Measurements from ENCODE around the gene TMC7.

The TMC7 gene

DNA sequence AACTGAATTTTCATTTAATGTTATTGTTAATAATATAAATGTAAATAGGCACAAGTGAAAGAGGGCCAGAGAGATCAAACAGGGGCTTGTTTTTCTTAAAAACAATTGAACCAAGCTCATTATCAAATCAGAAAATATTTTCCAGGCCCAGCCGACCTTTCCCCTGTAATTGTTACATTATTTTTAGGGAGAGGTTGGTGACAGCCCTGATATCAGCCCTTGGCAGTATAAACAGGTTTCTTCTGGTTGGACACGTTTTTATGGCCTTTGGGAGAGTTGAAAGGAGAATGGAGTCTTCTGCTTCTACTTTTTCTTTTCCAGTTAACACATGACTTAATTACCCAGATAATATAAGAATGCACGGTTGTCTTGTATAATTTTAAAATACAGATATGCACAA, 43.7 kb downstream of the TMC7 start:
- DNase-seq (ENCODE audit: low read depth in 1 of 2, low spot score in 1 of 2) = no peak

DNA sequence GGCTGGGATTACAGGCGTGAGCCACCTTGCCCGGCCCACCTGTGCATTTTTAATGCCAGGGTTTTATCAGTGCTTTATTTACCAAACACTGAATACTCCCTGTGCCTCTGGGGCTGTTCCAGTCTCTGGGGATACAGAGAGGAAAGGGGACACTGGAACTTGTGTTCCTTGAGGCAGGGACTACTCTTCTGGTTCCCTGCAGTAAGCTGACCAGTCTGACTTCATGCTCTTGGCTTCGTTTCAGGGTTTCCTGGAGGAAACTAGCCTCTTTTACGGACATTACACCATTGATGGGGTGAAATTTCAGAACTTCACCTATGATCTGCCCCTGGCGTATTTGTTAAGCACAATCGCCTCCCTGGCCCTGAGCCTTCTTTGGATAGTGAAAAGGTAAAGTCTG, 46.2 kb downstream of the TMC7 start:
- no peak for DNase-seq (ENCODE audit: low read depth in 1 of 2, low spot score in 1 of 2)

DNA sequence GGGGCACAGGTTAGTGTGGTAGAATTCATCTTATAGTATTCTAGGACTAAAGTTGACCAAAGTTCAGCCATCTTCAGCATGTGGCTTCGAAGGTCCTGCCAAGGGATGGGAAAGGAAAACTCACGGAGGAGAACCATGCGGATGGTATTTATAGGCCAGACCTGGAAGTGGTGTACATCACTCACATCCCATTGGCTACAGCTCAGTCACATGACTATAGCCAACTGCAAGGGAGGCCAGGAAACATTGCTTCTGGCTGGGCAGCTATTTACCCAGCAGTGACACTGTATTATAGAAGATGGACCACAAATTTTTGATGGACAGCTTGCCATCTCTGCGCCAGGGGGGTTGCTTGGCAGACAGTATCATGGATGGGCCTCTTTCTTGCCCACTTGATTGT, 48.0 kb downstream of the TMC7 start:
- DNase-seq (ENCODE audit: low read depth in 1 of 2, low spot score in 1 of 2) = no peak

DNA sequence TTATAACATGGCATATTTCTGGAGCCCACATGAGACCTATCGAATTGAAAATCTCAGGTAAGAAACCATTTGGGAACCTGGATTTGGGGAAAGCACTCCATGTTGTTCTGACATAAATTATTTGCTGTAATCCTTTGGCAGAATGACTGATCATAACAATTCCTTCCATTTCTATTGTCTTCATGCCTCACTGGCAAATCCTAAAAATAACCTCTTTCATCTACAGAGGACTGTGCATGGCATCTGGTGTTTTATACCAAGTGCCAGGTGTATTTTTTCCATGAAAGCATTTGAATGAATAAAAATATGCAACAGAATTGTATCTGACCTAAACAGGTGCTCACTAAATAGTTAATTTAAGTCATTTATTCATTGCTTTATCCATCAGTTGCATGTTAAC, 50.0 kb downstream of the TMC7 start:
- DNase-seq (ENCODE audit: low read depth in 1 of 2, low spot score in 1 of 2) = no peak

DNA sequence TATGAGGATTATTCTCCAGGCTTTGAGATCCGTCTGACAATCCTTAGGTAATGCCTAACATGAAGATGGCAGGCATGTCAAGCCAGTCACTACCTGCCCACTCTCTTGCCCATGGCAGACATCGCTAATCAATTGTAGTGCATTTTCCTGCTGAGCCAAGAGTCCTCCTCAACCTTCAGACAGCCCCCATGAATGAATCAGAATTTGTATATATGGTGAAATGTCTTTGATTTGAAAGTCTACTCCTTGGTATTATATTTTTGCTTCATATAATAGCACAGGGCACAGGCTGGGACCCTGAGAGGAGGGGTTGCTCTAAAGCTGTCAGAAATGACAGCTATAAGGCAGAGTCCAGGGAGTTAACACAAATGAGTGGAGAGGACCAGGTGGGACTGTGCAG, 56.7 kb downstream of the TMC7 start:
- no peak for DNase-seq (ENCODE audit: low read depth in 1 of 2, low spot score in 1 of 2)

DNA sequence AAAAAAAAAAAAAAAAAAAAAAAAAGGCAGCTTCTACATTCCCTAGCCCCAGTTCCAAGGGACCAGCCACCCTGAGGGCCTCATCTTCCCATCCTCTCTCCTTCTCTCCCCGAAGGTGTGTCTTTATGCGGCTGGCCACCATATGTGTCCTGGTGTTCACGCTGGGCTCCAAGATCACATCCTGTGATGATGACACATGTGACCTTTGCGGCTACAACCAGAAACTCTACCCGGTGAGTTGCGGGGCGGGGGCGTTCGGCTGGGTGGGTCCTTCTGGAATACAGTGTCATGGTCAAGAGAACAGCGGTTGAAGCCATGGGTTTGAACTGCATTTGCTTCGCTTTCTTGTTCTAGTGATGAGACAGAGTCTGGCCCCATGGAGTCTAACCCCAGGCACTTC, 61.0 kb downstream of the TMC7 start:
- DNase-seq (ENCODE audit: low read depth in 1 of 2, low spot score in 1 of 2) = no peak

DNA sequence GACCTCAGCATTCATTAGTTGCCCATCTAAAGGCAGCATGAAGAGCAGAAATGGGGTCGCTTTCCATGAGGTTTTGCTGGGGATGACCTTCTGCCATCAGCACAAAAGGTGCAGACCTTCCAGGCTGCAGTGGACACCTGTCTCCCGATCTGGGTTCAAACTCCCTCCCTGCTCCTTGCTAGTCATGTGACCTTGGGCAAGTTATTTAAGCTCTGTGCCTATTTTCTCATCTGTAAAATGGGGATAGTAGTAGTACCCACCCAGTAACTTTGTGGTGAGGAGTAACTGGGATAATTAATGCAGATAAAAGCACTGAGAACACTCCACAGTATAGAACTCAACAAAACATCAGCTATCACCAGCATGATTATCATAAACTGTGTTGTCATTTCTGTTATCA, 62.3 kb downstream of the TMC7 start:
- no peak for DNase-seq (ENCODE audit: low read depth in 1 of 2, low spot score in 1 of 2)

DNA sequence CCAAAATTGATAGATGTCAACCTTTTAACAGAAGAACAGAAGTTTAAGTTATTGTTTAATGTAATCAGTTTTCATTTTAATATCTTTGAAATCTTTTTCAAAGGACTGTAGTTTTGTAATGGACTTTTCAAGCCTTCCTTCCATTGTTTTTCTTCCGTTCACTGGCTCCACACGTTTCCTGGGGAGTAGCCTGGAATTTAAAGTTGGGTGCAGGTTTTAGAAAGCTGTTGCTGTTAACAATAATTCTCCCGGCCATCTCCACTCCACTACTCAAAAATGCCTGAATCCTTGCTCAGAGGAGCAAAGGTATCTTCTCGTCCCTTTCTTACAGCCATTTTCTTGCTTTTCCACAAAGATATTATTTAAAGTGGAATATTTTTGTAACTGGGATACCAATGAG, 79.0 kb downstream of the TMC7 start:
- no peak for DNase-seq (ENCODE audit: low read depth in 1 of 2, low spot score in 1 of 2)

DNA sequence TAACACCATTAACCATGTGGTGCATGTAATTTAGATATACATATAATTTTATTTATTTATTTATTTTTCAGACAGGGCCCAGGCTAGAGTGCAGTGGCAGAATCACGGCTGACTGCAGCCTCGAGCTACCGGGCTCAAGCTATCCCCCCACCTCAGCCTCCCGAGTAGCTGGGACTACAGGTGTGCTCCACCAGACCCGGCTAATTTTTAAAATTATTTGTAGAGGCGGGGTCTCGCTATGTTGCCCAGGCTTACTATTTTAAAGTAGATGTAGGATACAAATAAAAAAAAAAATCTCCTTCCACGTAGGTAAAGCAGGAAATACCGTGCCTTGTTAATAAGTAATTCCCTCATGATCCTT, 83.2 kb downstream of the TMC7 start:
- DNase-seq (ENCODE audit: low read depth in 1 of 2, low spot score in 1 of 2) = no peak

DNA sequence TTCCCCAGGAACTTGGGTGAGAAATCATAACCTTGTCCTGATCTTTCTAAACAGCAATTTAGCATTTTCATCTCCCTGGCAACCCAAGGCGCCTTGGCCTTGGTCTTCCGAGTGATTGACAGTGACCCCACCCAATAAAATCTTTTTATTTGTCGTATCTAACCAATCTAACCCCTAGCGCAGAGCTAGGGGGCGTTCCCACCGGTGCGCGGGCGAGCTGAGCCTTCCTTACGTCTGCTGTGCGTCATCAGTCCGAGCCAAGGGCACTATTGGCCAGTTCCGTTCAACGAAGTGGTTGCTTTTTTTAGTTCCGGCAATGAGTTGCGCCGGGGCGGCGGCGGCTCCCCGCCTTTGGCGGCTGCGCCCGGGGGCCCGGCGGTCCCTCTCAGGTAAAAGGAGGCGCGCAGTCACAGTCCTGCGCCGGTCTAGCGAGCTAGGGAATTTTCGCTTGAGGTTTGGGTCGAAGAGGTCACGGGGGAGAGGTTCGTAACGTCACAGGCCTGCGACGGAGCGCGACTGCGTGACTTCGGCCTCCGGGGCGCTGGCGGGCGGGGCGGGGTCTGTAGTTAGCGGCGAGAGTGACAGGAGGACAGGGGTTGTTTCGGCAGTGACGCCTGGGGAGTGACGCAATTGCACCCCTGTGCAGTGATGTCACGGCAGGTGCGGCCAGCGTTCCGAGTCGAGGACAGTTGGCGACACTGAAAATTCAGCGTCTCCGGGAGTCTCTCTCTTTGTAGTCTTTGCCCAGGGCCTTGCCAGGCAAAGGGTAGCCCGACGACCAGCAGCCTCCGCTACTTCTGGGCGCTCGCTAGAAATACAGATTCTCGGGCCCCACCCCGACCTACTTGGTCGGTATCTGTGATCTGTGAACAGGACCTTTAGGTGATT, 83.9 kb downstream of the TMC7 start, which contains the start of gene COQ7:
TSS of gene COQ7 (plus strand) at position 266 of the 888 bp plus-strand sequence. CDS start at position 317, 51 bp downstream.
- DNase-seq (ENCODE audit: low read depth in 1 of 2, low spot score in 1 of 2) = peak; percentile 96 to 97

DNA sequence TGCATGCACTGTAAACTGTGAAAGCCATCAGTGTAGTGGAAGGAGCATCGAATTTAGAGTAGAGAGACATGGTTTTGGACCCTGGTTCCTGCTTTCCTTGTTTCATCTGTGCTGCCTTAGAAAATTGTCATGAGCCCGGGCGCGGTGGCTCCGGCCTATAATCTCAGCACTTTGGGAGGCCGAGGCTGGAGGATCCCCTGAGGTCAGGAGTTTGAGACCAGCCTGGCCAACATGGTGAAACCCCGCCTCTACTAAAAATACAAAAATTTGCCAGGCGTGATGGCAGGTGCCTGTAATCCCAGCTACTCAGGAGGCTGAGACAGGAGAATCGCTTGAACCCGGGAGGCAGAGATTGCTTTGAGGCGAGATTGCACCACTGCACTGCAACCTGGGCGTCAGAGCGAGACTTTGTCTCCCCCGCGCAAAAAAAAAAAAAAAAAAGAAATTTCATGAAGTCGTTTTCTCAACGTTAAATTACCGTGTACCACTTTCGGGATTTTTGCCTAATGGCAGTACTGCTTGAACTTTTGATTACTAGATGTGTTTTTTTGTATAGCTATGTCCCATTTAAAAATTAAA, 84.6 kb downstream of the TMC7 start:
- DNase-seq (ENCODE audit: low read depth in 1 of 2, low spot score in 1 of 2) = no peak

DNA sequence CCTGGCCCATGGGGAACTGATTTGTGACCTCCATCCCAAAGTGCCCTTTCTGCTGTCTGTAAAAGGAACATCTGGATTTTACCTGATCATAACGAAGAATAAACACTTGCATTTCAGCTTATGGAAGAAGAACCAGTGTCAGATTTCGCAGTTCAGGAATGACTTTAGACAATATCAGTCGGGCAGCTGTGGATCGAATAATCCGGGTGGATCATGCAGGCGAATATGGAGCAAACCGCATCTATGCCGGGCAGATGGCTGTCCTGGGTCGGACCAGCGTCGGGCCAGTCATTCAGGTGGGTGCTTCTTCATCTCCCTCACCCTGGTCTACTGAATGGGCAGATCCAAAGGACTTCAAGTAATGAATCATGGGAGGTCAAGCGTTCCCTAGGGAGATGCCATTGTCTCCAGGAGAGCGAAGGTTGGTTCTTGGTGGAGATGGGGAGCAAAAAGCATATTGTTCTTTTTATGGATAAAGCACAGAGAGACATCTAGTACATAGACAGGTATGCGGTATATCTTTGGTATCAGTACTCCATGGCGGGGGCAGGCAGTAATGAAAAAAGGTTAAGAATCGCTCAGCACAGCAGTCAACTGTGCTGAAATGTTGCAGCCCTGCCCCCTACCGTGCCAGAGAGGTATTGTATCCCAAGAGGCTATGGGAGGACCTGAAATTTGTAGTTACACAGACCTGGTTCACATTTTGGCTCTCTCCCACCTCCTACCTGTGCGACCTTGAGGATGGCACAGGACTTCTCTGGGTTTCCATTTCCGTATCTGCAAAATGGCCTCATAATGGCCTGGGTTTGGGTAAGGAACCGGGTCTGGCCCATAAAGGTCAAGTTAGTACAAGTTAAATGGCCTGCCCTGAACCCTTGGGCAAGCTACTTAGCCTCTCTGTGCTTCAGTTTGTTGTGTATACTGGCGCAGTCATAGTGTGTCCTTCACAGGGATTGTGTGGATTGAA, 88.4 kb downstream of the TMC7 start:
- DNase-seq (ENCODE audit: low read depth in 1 of 2, low spot score in 1 of 2) = peak in 1 of 2 donors; percentile 7

DNA sequence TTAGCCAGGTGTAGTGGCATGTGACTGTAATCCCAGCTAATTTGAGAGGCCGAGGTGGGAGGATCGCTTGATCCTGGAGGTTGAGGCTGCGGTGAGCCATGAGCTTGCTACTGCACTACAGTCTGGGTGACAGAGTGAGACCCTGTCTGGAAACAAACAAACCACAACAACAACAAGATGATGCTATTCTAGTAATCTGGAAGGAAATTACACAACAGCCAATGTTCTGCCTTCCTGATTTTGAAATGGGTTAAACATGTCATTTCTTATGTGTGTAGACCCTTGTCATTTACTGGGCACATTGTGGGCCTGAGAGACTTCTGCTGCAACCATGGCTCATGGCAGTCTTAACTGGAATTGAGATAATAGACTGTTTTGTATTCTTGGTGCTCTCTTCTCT, 89.6 kb downstream of the TMC7 start:
- DNase-seq (ENCODE audit: low read depth in 1 of 2, low spot score in 1 of 2) = no peak

DNA sequence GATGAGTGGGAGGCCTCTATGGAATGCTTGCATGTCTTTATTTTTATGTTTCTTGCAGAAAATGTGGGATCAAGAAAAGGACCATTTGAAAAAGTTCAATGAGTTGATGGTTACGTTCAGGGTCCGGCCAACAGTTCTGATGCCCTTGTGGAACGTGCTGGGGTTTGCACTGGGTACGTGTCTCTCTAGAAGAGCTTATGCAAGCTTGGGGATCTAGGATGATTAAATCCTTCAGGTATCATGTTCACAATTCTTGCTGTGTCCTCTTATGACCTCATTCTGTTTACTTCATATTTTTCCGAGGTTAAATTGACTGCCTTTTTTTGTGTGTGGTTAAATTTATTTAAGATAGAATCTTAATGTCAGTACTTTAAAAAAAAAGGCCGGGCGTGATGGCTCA, 90.1 kb downstream of the TMC7 start:
- no peak for DNase-seq (ENCODE audit: low read depth in 1 of 2, low spot score in 1 of 2)

DNA sequence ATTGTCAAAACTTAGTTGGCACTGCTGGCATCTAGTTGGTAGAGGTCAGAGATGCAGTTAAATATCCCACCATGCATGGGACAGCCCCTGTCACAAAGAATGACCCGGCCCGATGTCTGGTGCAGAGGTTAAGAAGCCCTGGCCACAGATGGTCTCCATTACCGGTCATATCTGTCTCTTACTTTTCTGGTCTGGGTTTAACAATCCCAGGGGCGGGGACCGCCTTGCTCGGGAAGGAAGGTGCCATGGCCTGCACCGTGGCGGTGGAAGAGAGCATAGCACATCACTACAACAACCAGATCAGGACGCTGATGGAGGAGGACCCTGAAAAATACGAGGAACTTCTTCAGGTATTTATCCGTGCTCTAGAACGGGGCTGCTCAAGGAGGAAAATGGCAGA, 91.8 kb downstream of the TMC7 start:
- DNase-seq (ENCODE audit: low read depth in 1 of 2, low spot score in 1 of 2) = no peak

DNA sequence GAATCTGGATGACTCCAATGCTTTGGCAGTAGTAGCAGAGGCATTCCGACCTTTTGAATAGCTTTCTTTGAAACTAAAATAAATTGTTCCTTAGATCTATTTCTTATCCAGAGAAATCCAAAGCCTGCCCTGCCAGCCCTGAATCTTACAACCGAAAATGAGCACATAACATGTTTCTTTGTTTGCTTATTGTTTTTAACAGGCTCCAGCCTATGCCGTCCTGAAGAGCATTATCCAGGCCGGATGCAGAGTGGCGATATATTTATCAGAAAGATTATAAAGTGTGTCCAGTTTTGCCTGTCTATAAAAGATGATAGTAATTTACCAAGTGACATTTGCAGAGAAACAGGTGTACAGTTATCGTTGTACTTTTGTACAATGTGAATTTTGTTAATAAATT, 94.1 kb downstream of the TMC7 start:
- DNase-seq (ENCODE audit: low read depth in 1 of 2, low spot score in 1 of 2) = no peak

DNA sequence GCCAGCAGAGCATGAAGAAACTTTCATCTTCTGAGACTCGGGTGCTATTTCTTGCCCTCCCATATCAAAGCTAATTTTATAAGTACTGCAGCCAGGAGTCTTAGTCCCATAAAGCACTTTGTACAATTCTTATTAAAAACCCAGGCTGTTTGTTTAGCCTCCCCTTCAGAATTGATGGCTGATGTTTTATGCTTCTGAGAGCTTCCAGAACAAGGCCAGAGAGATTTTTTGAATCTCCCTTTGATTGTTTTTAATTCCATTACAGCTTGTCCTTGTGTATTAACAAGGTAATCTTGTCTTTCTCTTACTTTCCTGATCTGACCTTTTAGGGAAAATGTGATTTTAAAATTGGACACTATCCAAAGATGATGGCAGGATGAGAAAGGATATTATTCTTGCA, 99.9 kb downstream of the TMC7 start:
- no peak for DNase-seq (ENCODE audit: low read depth in 1 of 2, low spot score in 1 of 2)

DNA sequence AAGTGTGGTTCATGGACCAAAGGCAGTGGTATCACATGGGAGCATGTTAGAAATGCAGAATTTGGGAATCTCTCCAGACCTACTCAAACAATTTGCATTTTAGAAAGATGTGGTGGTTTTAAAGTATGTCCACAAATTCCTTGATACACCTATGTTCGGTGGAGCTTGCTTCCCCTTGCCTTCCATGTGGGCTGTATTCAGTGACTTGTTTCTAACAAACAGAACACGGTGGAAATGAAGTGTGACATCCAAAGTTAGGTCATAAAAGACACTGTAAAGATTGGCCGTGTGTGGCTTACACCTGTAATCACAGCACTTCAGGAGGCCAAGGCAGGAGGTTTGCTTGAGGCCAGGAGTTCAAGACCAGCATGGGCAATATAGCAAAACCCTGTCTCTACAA, 100.4 kb downstream of the TMC7 start:
- DNase-seq (ENCODE audit: low read depth in 1 of 2, low spot score in 1 of 2) = no peak

DNA sequence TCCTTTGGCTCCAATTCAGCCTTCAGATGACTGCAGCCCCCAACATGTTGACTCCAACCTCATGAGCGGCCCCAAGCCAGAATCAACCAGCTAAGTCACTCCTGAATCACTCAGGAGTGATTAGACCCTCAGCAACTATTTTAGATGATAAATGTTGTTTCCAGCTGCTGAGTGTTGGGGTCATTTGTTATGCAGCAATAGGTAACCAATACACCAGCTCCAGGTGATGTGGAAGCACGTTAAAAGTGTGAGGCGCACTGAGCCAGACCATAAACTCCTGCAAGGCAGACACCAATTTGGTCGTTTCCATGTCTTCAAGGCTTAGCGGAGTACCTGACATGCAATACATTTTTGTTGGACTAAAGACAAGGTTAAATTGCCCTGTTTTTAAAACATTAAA, 101.1 kb downstream of the TMC7 start:
- no peak for DNase-seq (ENCODE audit: low read depth in 1 of 2, low spot score in 1 of 2)

DNA sequence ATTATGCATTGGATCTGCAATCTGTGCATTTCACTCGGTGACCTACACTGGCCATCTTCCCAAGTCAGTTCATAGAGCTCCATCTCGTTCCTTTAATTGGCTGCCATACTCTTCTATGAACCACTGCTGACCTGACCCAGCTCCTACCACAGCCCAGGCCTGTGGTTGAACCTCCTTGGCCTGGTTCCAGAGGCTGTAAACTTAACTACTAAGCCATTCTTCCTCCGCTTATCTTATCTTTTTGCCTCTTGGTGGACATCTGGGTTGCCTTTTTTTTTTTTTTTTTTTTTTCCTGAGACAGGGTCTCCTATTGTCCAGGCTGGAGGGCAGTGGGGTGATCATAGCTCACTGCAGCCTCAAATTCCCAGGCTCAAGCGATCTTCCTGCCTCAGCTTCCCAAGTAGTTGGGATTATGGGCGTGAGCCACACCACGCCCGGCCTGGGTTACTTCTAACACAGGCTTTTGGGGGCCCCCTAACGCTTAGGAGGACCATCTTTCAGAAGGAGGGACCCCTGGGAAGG, 102.0 kb downstream of the TMC7 start:
- no peak for DNase-seq (ENCODE audit: low read depth in 1 of 2, low spot score in 1 of 2)
